ENCODE results near the gene FAM43A.

GRCh38 chr3:194711286-194711685 lies 25.6 kb downstream of the FAM43A start:
- no peak for TF ChIP-seq ZNF274 (IDR thresholded peaks at IDR 0.05; ENCODE audit: low read depth, low read length)
- TF ChIP-seq YY1 (IDR thresholded peaks at IDR 0.05; ENCODE audit: insufficient read depth, insufficient read length): no peak
